ENCODE data around the gene CD22.
"Not testable (repeated sequence)": the region's sequence is repeated elsewhere in the genome, so short reads cannot be mapped to it uniquely, and the experiment has no call there.

The CD22 gene

GRCh38 chr19:35328851-35329285, at the start of gene CD22:
CD22 (plus strand) TSS chr19:35329187; CDS start chr19:35332041, 2,854 bp downstream.
- no peak for TF ChIP-seq JUND (IDR thresholded peaks at IDR 0.05; ENCODE audit: low read depth)
- in situ Hi-C loops (cut with HindIII; ENCODE audit: low pct_unique_long_range_greater_than_20kb, low sequenced_read_pairs): no loop called here
- no peak for DNase-seq (ENCODE audit: low read depth in 1 of 2, low spot score in 1 of 2)

- in situ Hi-C loops (cut with HindIII; ENCODE audit: low pct_unique_long_range_greater_than_20kb, low sequenced_read_pairs): no loop called here
- TF ChIP-seq JUND (IDR thresholded peaks at IDR 0.05; ENCODE audit: low read depth): no peak
Measured at GRCh38 chr19:35279374-35279773, 49.6 kb upstream of the CD22 start.

GRCh38 chr19:35279985-35280821, 48.8 kb upstream of the CD22 start:
- no peak for TF ChIP-seq JUND (IDR thresholded peaks at IDR 0.05; ENCODE audit: low read depth)
- in situ Hi-C loops (cut with HindIII; ENCODE audit: low pct_unique_long_range_greater_than_20kb, low sequenced_read_pairs): no loop called here

More at GRCh38 chr19:35279374-35279773, 49.6 kb upstream of the CD22 start:
- DNase-seq (ENCODE audit: low read depth in 1 of 2, low spot score in 1 of 2): no peak

GRCh38 chr19:35281303-35281702, 47.7 kb upstream of the CD22 start:
- no peak for DNase-seq (ENCODE audit: low read depth in 1 of 2, low spot score in 1 of 2)
- no peak for TF ChIP-seq JUND (IDR thresholded peaks at IDR 0.05; ENCODE audit: low read depth)
- in situ Hi-C loops (cut with HindIII; ENCODE audit: low pct_unique_long_range_greater_than_20kb, low sequenced_read_pairs): no loop called here

More at GRCh38 chr19:35279985-35280821, 48.8 kb upstream of the CD22 start:
- DNase-seq (ENCODE audit: low read depth in 1 of 2, low spot score in 1 of 2): no peak

GRCh38 chr19:35284153-35285094, 44.6 kb upstream of the CD22 start:
- no peak for TF ChIP-seq JUND (IDR thresholded peaks at IDR 0.05; ENCODE audit: low read depth)
- in situ Hi-C loops (cut with HindIII; ENCODE audit: low pct_unique_long_range_greater_than_20kb, low sequenced_read_pairs): no loop called here
- DNase-seq (ENCODE audit: low read depth in 1 of 2, low spot score in 1 of 2): no peak

GRCh38 chr19:35285095-35285449, 43.9 kb upstream of the CD22 start:
- no peak for TF ChIP-seq JUND (IDR thresholded peaks at IDR 0.05; ENCODE audit: low read depth)
- in situ Hi-C loops (cut with HindIII; ENCODE audit: low pct_unique_long_range_greater_than_20kb, low sequenced_read_pairs): no loop called here
- DNase-seq (ENCODE audit: low read depth in 1 of 2, low spot score in 1 of 2): no peak

GRCh38 chr19:35285465-35285864, 43.5 kb upstream of the CD22 start:
- in situ Hi-C loops (cut with HindIII; ENCODE audit: low pct_unique_long_range_greater_than_20kb, low sequenced_read_pairs); DNase-seq (ENCODE audit: low read depth in 1 of 2, low spot score in 1 of 2): not testable (repeated sequence)

GRCh38 chr19:35286101-35286500, 42.9 kb upstream of the CD22 start:
- DNase-seq (ENCODE audit: low read depth in 1 of 2, low spot score in 1 of 2): not testable (repeated sequence)

GRCh38 chr19:35287713-35288112, 41.3 kb upstream of the CD22 start:
- in situ Hi-C loops (cut with HindIII; ENCODE audit: low pct_unique_long_range_greater_than_20kb, low sequenced_read_pairs): no loop called here
- no peak for TF ChIP-seq JUND (IDR thresholded peaks at IDR 0.05; ENCODE audit: low read depth)
- DNase-seq (ENCODE audit: low read depth in 1 of 2, low spot score in 1 of 2): no peak

More at GRCh38 chr19:35286101-35286500, 42.9 kb upstream of the CD22 start:
- in situ Hi-C loops (cut with HindIII; ENCODE audit: low pct_unique_long_range_greater_than_20kb, low sequenced_read_pairs): not testable (repeated sequence)

GRCh38 chr19:35288331-35288730, 40.7 kb upstream of the CD22 start:
- DNase-seq (ENCODE audit: low read depth in 1 of 2, low spot score in 1 of 2): no peak
- TF ChIP-seq JUND (IDR thresholded peaks at IDR 0.05; ENCODE audit: low read depth): no peak
- in situ Hi-C loops (cut with HindIII; ENCODE audit: low pct_unique_long_range_greater_than_20kb, low sequenced_read_pairs): no loop called here

GRCh38 chr19:35288906-35289305, 40.1 kb upstream of the CD22 start:
- no peak for TF ChIP-seq JUND (IDR thresholded peaks at IDR 0.05; ENCODE audit: low read depth)
- in situ Hi-C loops (cut with HindIII; ENCODE audit: low pct_unique_long_range_greater_than_20kb, low sequenced_read_pairs): no loop called here
- no peak for DNase-seq (ENCODE audit: low read depth in 1 of 2, low spot score in 1 of 2)

GRCh38 chr19:35290381-35291127, 38.4 kb upstream of the CD22 start:
- TF ChIP-seq JUND (IDR thresholded peaks at IDR 0.05; ENCODE audit: low read depth): no peak
- in situ Hi-C loops (cut with HindIII; ENCODE audit: low pct_unique_long_range_greater_than_20kb, low sequenced_read_pairs): no loop called here
- DNase-seq (ENCODE audit: low read depth in 1 of 2, low spot score in 1 of 2): no peak
